ENCODE data around the gene TMEM127.

- TF ChIP-seq, protein P1, sequence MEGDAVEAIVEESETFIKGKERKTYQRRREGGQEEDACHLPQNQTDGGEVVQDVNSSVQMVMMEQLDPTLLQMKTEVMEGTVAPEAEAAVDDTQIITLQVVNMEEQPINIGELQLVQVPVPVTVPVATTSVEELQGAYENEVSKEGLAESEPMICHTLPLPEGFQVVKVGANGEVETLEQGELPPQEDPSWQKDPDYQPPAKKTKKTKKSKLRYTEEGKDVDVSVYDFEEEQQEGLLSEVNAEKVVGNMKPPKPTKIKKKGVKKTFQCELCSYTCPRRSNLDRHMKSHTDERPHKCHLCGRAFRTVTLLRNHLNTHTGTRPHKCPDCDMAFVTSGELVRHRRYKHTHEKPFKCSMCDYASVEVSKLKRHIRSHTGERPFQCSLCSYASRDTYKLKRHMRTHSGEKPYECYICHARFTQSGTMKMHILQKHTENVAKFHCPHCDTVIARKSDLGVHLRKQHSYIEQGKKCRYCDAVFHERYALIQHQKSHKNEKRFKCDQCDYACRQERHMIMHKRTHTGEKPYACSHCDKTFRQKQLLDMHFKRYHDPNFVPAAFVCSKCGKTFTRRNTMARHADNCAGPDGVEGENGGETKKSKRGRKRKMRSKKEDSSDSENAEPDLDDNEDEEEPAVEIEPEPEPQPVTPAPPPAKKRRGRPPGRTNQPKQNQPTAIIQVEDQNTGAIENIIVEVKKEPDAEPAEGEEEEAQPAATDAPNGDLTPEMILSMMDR (IDR thresholded peaks at IDR 0.05): no peak
- no peak for TF ChIP-seq POLR2A (IDR thresholded peaks at IDR 0.05)
Measured at GRCh38 chr2:96209729-96210085, 56.1 kb downstream of the TMEM127 start.
